ENCODE data around the gene LNX1.

GRCh38 chr4:53535567-53535966 is 55.7 kb downstream of the LNX1 start:
- TF ChIP-seq CTCF (IDR thresholded peaks at IDR 0.05) (no peak), EZH2phosphoT487 (IDR thresholded peaks at IDR 0.05) (no peak), EZH2 (IDR thresholded peaks at IDR 0.05) (no peak)

Measured in neural progenitor cell (in vitro differentiated cells).